ENCODE results near the gene ARHGAP26.

The ARHGAP26 gene

DNA sequence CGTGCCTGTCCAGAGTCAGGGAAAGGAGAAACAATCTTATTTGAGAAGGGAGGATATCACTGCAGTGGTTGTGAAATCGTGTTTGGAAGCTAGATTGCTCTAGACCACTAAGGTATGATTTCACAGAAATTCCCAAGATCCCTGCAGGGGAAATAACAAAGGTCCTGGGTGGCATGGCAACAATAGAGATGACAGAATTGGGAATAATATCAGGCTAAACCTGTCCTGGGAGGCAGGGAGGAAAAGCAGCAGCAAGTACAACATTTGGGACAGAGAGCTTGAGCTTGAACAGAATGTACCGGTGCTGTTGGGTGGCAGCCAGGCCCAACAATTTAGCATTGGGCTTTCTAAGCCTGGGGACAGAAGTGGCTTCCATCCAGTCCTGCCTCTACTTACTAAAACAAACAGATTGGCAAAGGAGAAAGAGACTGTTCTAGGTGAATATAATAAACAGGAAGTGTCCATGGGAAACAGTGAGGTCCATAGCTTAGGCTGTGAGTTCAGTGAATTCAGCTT, 17.0 kb upstream of the ARHGAP26 start:
- no peak for DNase-seq

GRCh38 chr5:142754031-142754430, 16.1 kb upstream of the ARHGAP26 start:
- no peak for DNase-seq

DNA sequence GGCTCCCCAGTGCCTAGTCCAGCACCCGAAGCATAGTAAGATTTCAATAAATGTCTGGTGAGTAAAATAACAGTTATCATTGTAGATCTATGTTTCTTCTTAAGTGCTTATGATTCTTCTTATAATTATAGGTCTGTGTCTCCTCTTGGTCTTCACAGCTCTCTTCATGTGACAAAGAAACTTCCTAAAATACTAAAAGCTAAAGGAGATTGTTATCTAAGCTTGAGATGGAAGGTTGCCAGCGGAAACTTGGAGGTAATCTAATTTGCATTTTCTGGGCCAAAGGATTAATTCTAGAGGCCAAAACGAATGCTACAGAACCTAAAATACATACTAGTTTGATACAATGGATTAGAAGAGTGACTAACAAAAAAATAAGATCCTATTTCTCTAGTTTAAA, 13.6 kb upstream of the ARHGAP26 start:
- no peak for DNase-seq

DNA sequence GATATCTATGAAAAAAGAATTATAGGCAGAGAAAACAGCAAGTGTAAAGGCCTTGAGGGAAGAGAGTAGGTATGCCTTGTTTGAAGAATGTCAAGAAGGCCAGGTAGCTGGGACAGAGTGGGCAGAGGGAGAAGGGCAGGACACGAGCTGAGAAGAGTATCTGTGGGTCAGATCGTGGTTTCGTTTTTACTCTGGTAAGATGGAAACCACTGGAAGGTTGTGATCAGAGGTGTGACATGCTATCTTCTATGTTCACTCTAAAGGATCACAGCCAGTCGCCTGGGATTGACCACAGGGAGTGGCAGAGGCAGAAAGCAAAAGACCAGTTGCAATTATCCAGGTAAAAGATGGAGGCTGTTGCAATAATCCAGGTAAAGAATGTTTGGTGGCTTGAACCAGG, 12.6 kb upstream of the ARHGAP26 start:
- DNase-seq = no peak

DNA sequence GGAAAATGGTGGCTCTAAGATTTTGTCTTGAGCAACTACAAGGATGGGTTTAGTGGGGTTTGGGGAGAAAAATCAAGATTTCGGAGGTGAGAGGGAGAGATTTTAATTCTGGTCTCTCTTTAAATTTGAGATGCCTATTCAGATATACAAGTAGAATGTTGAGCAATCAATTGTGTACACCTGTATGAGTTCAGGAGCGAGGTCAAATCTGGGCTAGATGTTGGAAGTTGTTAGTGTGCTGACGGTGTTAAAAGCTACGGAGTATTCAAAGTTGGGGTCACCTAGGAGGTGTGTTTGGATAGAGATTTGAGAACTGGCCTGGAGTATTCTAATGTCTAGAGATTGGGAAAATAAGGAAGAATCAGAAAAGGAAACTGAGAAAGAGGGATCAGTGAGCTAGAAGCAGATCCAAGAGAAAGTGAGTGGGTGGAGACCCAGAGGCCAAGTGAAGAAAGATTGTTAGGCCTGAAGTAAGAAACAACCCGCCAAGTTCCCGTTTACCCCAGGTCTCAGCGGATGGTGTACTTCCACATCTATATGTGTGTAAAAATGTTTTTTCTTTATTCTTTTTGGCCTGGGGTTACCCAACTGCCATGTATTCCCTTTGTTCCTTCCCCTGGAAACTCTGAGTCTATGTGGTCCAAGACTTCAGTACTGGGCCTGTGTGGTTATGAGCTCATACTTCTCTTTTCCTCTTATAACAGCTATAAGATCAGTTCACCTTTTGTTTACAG, 11.9 kb upstream of the ARHGAP26 start:
- DNase-seq = no peak

GRCh38 chr5:142758796-142759145, 11.4 kb upstream of the ARHGAP26 start:
- no peak for DNase-seq

- DNase-seq = no peak
These were observed 6.5 kb upstream of the ARHGAP26 start for GRCh38 chr5:142763701-142764100.

- no peak for DNase-seq
These were observed 3.0 kb upstream of the ARHGAP26 start for GRCh38 chr5:142767178-142767577.

GRCh38 chr5:142767911-142768310, 2.3 kb upstream of the ARHGAP26 start:
- no peak for DNase-seq

DNA sequence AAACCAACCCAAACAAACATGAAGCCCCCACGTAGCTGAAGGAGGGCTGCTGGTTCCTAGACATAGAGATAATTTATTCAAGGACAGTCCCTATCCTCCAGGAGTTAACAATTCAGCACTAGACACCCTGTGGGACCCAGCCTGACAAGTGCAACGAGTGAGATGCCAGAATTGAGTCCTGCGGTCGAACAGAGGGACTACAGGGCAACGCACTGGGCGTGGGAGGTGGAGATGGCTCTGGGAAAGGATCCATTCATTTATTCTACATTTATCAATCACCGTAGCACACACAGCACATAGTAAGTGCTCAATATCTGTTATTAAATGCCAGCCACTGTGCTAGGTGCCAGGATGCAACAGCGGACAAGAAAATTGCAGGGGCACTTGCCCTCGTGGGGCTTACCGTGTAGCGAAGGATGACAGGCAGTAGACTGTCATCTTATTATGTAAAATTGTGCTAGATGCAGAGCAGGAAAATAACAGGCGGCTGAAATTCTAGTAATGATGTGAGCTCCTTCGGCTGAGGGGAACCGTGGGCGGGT, 855 bp upstream of the ARHGAP26 start:
- no peak for DNase-seq

GRCh38 chr5:142770650-142771609, 753 bp downstream of the ARHGAP26 start:
- DNase-seq = peak; percentile 70

GRCh38 chr5:142771666-142772065, 1.5 kb downstream of the ARHGAP26 start:
- DNase-seq = no peak

DNA sequence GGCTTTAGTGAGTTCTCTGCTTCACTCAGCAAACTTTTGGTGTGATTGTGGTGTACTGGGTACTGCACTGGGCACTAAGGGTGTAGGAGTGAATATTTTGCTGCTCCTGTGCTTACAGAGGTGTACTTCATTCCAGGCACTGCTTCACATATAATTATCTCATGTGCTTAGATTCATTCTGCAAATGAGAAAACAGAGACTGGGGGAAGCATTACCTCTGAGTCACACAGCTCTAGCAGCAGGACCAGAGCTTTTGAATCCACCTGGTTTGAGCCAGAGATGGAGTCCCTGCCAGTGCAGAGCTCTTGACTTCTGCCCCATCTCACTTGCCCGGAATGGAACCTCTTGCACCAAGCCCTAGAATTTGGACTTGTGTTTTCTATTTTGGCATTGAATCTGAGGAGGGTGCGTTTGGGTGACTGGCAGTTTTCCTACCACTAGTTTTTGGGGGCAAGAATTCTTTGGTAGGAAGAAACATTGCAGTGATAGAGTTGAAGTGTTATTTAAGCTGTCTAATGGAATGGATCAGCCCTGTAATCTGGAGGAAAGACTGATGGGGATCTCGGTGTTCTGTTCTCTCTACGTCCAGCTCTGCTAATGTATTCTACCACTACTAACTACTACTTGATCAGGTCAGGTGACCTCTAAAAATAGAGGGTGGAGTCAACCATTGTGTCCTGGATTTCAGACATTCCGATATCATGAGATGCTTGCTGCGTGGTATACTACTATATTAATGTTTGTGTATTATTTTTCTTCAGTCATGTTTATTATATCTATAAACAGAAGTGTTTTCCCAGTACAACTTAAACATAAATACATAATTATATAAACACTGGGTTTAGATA, 2.5 kb downstream of the ARHGAP26 start:
- no peak for DNase-seq

DNA sequence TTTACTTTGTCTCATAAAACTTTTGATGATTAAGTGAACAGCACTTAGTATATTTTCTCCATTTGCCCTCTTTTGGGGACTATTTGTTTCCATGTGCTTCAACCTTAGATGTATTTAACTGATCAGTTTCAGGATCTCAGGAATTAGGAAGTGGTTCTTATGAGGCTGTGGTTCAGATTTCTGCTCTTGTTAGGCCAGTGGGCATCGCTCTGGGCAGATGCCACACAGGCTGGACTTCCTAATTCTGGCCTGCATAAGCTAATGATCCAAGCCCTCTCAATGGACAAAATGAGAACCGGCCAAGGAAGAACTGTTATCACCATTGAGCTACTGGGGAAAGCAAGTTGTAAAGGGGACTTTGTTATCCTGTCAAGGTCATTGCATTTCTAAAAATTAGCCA, 6.9 kb downstream of the ARHGAP26 start:
- no peak for DNase-seq

GRCh38 chr5:142777850-142778249, 7.7 kb downstream of the ARHGAP26 start:
- DNase-seq = no peak

DNA sequence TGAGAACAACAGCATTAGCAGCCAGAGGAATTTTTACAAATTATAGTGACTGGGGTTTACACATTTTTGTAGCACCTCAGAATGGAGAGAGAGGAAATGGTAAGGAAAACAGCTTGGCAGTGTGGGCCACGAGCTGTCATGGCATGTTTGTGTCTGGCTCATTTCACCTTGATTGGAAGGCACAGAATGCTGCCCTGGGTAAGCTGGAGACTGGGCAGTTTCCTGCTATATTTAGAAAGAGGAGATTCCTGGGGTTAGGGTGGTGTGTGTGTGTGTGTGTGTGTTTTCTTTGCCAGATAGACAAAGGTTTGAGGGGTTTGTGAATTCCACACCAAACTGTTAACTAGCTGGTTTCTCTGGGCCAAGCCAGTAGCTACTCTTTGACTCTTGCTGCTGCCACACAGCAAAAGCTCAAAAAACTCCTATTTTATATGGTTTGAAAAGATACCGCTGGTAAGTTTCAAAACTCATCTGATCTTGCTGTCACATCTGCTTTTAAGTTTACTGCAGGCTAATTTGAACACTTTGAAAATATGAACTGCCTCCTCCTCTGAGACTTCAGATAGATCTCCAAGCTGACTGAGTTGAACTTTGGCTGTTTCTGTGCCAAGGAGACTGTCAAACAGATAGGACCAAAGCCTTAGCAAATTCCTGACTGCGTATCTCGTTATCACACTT, 9.1 kb downstream of the ARHGAP26 start:
- no peak for DNase-seq

DNA sequence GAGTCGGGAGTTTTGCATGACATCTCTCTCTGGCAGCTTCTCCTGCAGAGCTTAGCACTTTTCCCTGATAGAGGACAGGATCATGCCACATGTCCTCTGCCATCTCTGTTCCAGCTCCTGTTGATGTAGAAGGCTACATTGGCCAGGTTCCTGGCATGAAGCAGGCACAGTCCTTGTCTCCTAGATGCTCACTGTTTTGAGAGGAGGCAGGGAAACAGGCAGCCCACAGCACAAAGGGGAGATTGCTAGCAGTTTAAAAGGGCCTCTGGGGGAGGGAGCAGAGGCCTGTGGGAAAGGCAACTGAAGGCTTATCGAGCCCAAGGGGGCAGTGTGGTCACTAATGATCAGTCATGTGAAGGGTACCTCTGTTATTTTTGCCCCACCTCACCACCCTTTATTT, 10.7 kb downstream of the ARHGAP26 start:
- DNase-seq = no peak

GRCh38 chr5:142782976-142783530, 12.9 kb downstream of the ARHGAP26 start:
- DNase-seq = no peak

GRCh38 chr5:142783601-142784341, 13.6 kb downstream of the ARHGAP26 start:
- DNase-seq = peak; percentile 33

- DNase-seq = no peak
These were observed 14.3 kb downstream of the ARHGAP26 start for GRCh38 chr5:142784401-142784955.

- DNase-seq = no peak
These were observed 15.0 kb downstream of the ARHGAP26 start for GRCh38 chr5:142785206-142785605.

Data from CD4-positive, alpha-beta T cell treated with Interleukin-17A for 4 hours (primary cell).